Keratinocyte (primary cell): ENCODE data around the gene EPAS1. TPM values are rescaled to one million over a fixed set of nuclear protein-coding genes. Genes with fewer than 3 reads are reported as not detected.

Experiments used
- DNase-seq: peaks from one replicate; pipeline ENCODE4 v3.0.0-alpha.2; 2011; ENCODE audit warnings: low read depth, missing footprints, low spot score
- FAIRE-seq: peaks from 2 replicates; lab custom pipeline; 2011; peaks lifted over from hg19 to GRCh38; lab: Jason Lieb, UNC
- H2AFZ ChIP-seq: 2 replicates; pipeline ENCODE4 v1.6.0; 2012; ENCODE audit warnings: low read length, control low read depth, inconsistent platforms; ENCODE audit not compliant: control insufficient read depth
- H3K27ac ChIP-seq: 2 replicates; pipeline ENCODE4 v1.5.1; 2011; ENCODE audit warnings: low read length; ENCODE audit not compliant: control insufficient read depth, insufficient read depth
- H3K27me3 ChIP-seq: 3 replicates; pipeline ENCODE4 v1.6.0; 2011; ENCODE audit warnings: low read length; ENCODE audit not compliant: control insufficient read depth, insufficient read depth; ENCODE audit errors: extremely low read depth
- H3K36me3 ChIP-seq, 2 experiments: 2 replicates in 1 of 2; 3 replicates in 1 of 2; pipeline ENCODE4 v1.5.1; 2011; ENCODE audit warnings: low read length in 2 of 2, mild to moderate bottlenecking in 1 of 2; ENCODE audit not compliant: control insufficient read depth in 2 of 2, insufficient read depth in 2 of 2; ENCODE audit errors: extremely low read depth in 1 of 2
- H3K4me1 ChIP-seq: 3 replicates; pipeline ENCODE4 v1.5.1; 2011; ENCODE audit warnings: low read length; ENCODE audit not compliant: control insufficient read depth, insufficient read depth; ENCODE audit errors: extremely low read depth
- H3K4me2 ChIP-seq: 3 replicates; pipeline ENCODE4 v1.6.0; 2011; ENCODE audit warnings: low read depth, low read length; ENCODE audit not compliant: control insufficient read depth, insufficient read depth; ENCODE audit errors: extremely low read depth
- H3K4me3 ChIP-seq, 3 experiments: fragments of 200-600 bp in 1 of 3; sonication (generic) in 1 of 3; 2 replicates in 2 of 3; 3 replicates in 1 of 3; pipeline ENCODE4 v1.5.1; 2011 to 2016; ENCODE audit warnings: low read length in 3 of 3, mild to moderate bottlenecking in 3 of 3, control low read depth in 2 of 3, inconsistent platforms in 1 of 3, low read depth in 1 of 3, mixed read lengths in 1 of 3, mixed run types in 1 of 3, moderate library complexity in 1 of 3; ENCODE audit not compliant: control insufficient read depth in 2 of 3, insufficient read depth in 2 of 3; ENCODE audit errors: extremely low read depth in 1 of 3
- H3K79me2 ChIP-seq: 2 replicates; pipeline ENCODE4 v1.6.0; 2012; ENCODE audit warnings: low read length; ENCODE audit not compliant: control insufficient read depth, insufficient read depth
- H3K9ac ChIP-seq: 3 replicates; pipeline ENCODE4 v1.6.0; 2011; ENCODE audit warnings: low read length; ENCODE audit not compliant: control insufficient read depth, insufficient read depth; ENCODE audit errors: extremely low read depth
- H3K9me1 ChIP-seq: 3 replicates; pipeline ENCODE4 v1.6.0; 2011; ENCODE audit warnings: low read length; ENCODE audit not compliant: control insufficient read depth, insufficient read depth; ENCODE audit errors: extremely low read depth
- H3K9me3 ChIP-seq: 2 replicates; pipeline ENCODE4 v1.5.1; 2012; ENCODE audit warnings: low read depth, low read length; ENCODE audit not compliant: control insufficient read depth
- H4K20me1 ChIP-seq: 3 replicates; pipeline ENCODE4 v1.6.0; 2011; ENCODE audit warnings: low read length; ENCODE audit not compliant: control insufficient read depth, insufficient read depth; ENCODE audit errors: extremely low read depth
- CTCF ChIP-seq, 3 experiments: IDR thresholded peaks in 1 of 3; conservative IDR thresholded peaks in 1 of 3; optimal IDR thresholded peaks in 1 of 3; 2 replicates in 2 of 3; 3 replicates in 1 of 3; pipeline versions ENCODE3 to v1.5.1; 2011; ENCODE audit warnings: low read length in 3 of 3, mild to moderate bottlenecking in 3 of 3, moderate library complexity in 2 of 3, control low read depth in 1 of 3, inconsistent platforms in 1 of 3; ENCODE audit not compliant: insufficient read depth in 2 of 3; ENCODE audit errors: extremely low read depth in 1 of 3
- EZH2 ChIP-seq: IDR thresholded peaks from one replicate; pipeline ENCODE4 v1.6.1; 2012; ENCODE audit warnings: inconsistent platforms, mild to moderate bottlenecking, low read length, moderate library complexity
- dilution Hi-C: fragments of 300-500 bp; cut with MboI; formaldehyde crosslinking; loops from one replicate; pipeline ENCODE4 v1.7.0; 2020; ENCODE audit warnings: low sequenced_read_pairs; ENCODE audit not compliant: extremely low pct_ligation_motif_present
- polyA plus RNA-seq, 5 experiments: library from polyadenylated mRNA; depleted of rRNA in 3 of 5; stranded (reverse) in 3 of 5; stranded (forward) in 1 of 5; unstranded in 1 of 5; fragments of >200 nt; gene quantifications; 1 replicate in 1 of 5; 2 replicates in 3 of 5; 3 replicates in 1 of 5; pipeline versions ENCODE4 v1.2.1 to v1.2.3, GENCODE V29; 2011 to 2012; ENCODE audit warnings: missing spikeins in 2 of 5, low read depth in 1 of 5, low replicate concordance in 1 of 5

The EPAS1 gene
- polyA plus RNA-seq, 1 donor (not counting 4 experiments of a cell fraction or from before 2014, with no cell fraction given), result 96.7 TPM

GRCh38 chr2:46306988-46307655, 9.9 kb downstream of the EPAS1 start:
- dilution Hi-C loops, result no loop called here
- H2AFZ ChIP-seq, result no peak overlapping the region
- FAIRE-seq (no peak), DNase-seq (no peak)
- TF ChIP-seq EZH2, result no peak
- no peak for TF ChIP-seq CTCF (optimal IDR thresholded peaks at IDR 0.05 in 1 of 3, IDR thresholded peaks at IDR 0.05 in 1 of 3, conservative IDR thresholded peaks at IDR 0.05 in 1 of 3; ENCODE audit: extremely low read depth in 1 of 3, insufficient read depth in 2 of 3, low read length in 3 of 3)
- no peaks in the 10 kb centered on the region for H4K20me1 ChIP-seq
- peak overlapping the region; percentile 62 for H3K4me2 ChIP-seq
- H3K4me1 ChIP-seq, result peaks cover 67% of the 10 kb centered on the region
- peaks cover 82% of the 10 kb centered on the region for H3K79me2 ChIP-seq
- peak overlapping the region; percentile 11 for H3K9ac ChIP-seq
- no peak overlapping the region for H3K4me3 ChIP-seq
- peaks cover 8 to 12% of the 10 kb centered on the region in 2 experiments for H3K36me3 ChIP-seq
- no peaks in the 10 kb centered on the region for H3K27me3 ChIP-seq
- no peaks in the 10 kb centered on the region for H3K9me1 ChIP-seq
- H3K27ac ChIP-seq, result peak overlapping the region; percentile 78
- H3K9me3 ChIP-seq, result no peaks in the 10 kb centered on the region

- TF ChIP-seq EZH2 (no peak), CTCF (optimal IDR thresholded peaks at IDR 0.05 in 1 of 3, IDR thresholded peaks at IDR 0.05 in 1 of 3, conservative IDR thresholded peaks at IDR 0.05 in 1 of 3; ENCODE audit: extremely low read depth in 1 of 3, insufficient read depth in 2 of 3, low read length in 3 of 3) (no peak)
- dilution Hi-C loops, result no loop called here
- DNase-seq (no peak), FAIRE-seq (no peak)
- H3K4me3 ChIP-seq, result no peak overlapping the region
- peaks cover 8 to 12% of the 10 kb centered on the region in 2 experiments for H3K36me3 ChIP-seq
- no peaks in the 10 kb centered on the region for H3K9me3 ChIP-seq
- no peaks in the 10 kb centered on the region for H3K9me1 ChIP-seq
- H3K9ac ChIP-seq, result no peak overlapping the region
- no peaks in the 10 kb centered on the region for H4K20me1 ChIP-seq
- H3K79me2 ChIP-seq, result peaks cover 81% of the 10 kb centered on the region
- H3K27ac ChIP-seq, result peak overlapping the region; percentile 78
- H3K4me1 ChIP-seq, result peaks cover 67% of the 10 kb centered on the region
- H3K4me2 ChIP-seq, result no peak overlapping the region
- no peak overlapping the region for H2AFZ ChIP-seq
- H3K27me3 ChIP-seq, result no peaks in the 10 kb centered on the region
Observed at GRCh38 chr2:46308081-46308480, 10.9 kb downstream of the EPAS1 start.
